ENCODE measurements around the gene DOC2B.
"Not testable (repeated sequence)": the region's sequence is repeated elsewhere in the genome, so short reads cannot be mapped to it uniquely, and the experiment has no call there.

Gene DOC2B

DNA sequence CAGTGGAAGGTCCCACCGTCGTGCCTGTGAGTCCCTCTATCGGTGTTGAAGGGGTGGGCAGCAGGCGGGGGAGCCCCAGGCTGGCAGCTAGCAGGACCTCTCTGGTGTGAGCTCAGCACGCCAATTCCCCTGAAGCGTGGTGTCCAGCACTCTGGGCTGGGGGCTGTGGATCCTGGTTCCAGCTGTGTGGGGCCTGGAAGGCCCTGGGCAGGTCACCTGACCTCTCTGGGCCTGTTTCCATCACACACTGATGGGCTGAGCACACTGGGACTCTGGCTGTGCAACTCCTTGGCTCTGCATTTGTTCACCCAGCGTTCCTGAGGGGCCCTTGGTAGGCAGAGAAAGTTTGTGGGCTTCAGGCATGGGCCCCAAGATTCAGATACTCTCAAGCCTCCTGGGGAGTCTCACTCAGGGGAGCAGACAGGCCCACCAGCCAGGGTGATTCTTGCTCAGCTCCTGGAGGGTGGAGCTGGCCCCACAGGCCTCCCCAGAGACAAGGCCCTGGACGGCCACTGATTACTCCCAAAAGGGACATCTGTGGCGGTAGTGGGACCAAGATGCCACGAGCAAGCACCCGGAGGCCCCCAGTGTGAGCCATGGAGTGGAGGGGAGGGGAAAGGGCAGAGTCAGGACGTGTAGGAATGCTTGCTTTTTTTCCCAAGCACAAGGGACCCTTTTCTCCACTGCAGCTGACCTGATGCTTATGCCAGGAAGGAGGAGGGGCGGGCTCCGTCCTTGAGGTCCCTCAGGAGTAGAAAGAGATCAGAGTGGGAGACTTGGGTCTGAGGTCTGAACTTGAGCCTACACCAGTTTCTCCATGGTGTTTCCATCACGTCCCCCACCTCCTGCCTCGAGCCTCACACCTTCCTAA is 35.5 kb downstream of the DOC2B start:
- POLR2A ChIA-PET: no interaction called here
- CTCF ChIA-PET: interaction anchor here (0.7 to 3.0 kb wide), 5 partner anchors 19 to 554 kb away, joined by 3 to 17 read pairs (median 7); no protein-coding TSS in a partner anchor
- TF ChIP-seq, protein P1, sequence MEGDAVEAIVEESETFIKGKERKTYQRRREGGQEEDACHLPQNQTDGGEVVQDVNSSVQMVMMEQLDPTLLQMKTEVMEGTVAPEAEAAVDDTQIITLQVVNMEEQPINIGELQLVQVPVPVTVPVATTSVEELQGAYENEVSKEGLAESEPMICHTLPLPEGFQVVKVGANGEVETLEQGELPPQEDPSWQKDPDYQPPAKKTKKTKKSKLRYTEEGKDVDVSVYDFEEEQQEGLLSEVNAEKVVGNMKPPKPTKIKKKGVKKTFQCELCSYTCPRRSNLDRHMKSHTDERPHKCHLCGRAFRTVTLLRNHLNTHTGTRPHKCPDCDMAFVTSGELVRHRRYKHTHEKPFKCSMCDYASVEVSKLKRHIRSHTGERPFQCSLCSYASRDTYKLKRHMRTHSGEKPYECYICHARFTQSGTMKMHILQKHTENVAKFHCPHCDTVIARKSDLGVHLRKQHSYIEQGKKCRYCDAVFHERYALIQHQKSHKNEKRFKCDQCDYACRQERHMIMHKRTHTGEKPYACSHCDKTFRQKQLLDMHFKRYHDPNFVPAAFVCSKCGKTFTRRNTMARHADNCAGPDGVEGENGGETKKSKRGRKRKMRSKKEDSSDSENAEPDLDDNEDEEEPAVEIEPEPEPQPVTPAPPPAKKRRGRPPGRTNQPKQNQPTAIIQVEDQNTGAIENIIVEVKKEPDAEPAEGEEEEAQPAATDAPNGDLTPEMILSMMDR (IDR thresholded peaks at IDR 0.05; ENCODE audit: insufficient read depth, low read length, missing control alignments): no peak
- no peak for DNase-seq (ENCODE audit: low read depth, low spot score)
- no peak overlapping the region for H3K4me3 ChIP-seq (ENCODE audit: low read depth, low read length)

DNA sequence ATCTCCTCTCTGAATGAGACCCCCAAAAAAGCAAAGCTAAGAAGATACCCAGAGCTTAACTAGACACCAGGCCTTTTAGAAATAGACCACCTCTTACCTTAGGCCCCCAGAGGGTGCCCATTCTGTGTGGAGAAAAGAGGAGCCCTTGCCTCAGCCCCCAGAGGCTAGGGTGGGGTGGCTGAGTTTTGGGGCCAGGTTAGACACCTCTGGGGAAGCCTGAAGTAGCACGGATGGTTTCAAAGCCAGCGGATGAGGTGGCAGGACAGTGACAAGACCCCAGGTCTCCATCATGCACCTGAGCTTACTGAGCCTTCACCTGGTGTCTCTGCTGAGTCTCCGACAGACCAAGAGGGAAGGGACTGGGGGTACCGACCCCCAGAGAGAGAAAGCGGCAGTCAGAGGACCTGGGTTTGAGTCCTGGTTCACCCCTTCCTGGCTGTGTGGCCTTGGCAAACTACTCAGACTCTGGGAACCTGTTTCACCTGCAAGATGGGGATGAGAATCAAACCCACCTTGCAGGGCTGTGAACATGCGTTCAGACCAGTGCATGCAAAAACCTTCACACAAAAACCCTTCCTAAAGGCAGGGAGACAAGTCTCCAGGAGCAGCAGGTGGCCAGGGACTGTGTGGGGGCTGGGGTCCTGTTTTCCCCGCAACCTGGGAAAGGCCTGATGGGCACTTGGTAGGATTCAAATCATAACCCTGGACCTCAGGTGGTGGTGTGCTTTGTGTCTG is 36.3 kb downstream of the DOC2B start:
- POLR2A ChIA-PET: no interaction called here
- DNase-seq (ENCODE audit: low read depth, low spot score): no peak
- H3K4me3 ChIP-seq (ENCODE audit: low read depth, low read length): no peak overlapping the region
- TF ChIP-seq, protein P1 (IDR thresholded peaks at IDR 0.05; ENCODE audit: insufficient read depth, low read length, missing control alignments): no peak
- CTCF ChIA-PET: interaction anchor here (1.0 to 3.0 kb wide), 8 partner anchors 8 to 555 kb away, joined by 3 to 17 read pairs (median 6); no protein-coding TSS in a partner anchor

DNA sequence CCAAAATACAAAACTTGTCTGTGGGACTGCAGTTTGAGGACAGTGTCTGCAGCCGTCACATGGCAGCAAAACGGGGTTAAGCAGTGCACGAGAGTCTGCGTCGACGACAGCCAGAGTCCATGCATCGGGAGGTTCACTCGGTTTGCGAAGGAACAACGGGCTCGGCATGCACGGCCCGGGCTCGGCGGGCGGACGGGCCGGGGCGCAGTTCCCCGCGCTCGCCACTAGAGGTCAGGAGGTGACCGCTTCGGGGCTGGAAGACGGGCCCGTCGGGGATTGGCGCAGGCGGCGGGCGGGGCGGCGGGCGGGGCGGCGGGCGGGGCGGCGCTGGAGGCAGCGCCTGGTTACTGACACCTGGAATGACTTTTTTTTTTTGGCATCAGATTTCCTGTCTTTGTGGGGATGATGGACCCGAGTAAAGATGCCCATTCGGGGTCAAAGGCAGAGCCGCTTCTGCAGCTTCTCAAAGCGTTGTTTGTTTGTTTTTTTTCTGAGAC is 37.6 kb downstream of the DOC2B start:
- TF ChIP-seq, protein P1 (IDR thresholded peaks at IDR 0.05; ENCODE audit: insufficient read depth, low read length, missing control alignments): peak; percentile 88
- no peak overlapping the region for H3K4me3 ChIP-seq (ENCODE audit: low read depth, low read length)
- CTCF ChIA-PET: interaction anchor here (0.7 to 3.0 kb wide), 9 partner anchors 9 to 556 kb away, joined by 3 to 17 read pairs (median 4); no protein-coding TSS in a partner anchor
- no peak for DNase-seq (ENCODE audit: low read depth, low spot score)
- POLR2A ChIA-PET: no interaction called here

DNA sequence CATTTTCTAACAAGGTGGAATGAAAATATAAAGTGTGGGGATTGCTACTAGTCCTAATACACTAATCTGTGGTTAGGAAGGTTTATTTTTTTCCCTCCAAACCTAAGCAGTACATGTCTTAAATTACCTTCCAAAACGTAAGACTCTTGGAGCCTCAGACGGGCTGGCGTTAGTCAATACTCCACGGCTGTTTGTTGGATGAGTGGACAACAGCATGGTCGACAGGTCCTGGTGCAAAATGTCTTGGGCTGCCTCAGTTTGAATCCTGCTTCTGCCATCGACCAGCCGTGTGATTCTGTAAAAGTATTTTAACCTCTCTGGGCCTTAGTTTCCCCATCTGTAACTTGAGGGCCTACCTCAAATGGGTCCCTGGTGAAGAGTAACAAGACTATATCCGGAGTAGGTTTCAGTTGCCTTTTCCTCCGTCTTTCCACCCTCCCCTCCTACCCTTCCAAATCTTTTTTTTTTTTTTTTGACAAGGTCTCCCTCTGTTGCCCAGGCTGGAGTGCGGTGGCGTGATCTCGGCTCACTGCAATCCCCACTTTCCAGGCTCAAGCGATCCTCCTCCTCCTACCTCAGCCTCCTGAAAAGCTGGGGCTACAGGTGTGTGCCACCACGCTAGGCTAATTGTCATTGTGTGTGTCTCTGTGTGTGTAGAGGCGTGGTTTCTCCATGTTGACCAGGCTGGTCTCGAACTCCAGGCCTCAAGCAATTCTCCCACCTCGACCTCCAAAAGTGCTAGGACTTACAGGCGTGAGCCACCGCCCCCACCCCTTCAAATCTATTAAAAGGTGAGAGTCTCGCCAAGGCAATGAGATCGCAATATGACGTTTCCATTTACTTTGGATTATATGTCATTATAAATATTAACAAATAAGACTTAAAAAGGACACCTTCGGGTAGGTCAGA is 38.3 kb downstream of the DOC2B start:
- no peak for DNase-seq (ENCODE audit: low read depth, low spot score)
- no peak overlapping the region for H3K4me3 ChIP-seq (ENCODE audit: low read depth, low read length)
- ChIA-PET POLR2A (no interaction called here), CTCF (interaction anchor here (1.1 to 3.0 kb wide), 6 partner anchors 10 to 557 kb away, joined by 3 to 17 read pairs (median 4); no protein-coding TSS in a partner anchor)
- TF ChIP-seq, protein P1 (IDR thresholded peaks at IDR 0.05; ENCODE audit: insufficient read depth, low read length, missing control alignments): no peak

DNA sequence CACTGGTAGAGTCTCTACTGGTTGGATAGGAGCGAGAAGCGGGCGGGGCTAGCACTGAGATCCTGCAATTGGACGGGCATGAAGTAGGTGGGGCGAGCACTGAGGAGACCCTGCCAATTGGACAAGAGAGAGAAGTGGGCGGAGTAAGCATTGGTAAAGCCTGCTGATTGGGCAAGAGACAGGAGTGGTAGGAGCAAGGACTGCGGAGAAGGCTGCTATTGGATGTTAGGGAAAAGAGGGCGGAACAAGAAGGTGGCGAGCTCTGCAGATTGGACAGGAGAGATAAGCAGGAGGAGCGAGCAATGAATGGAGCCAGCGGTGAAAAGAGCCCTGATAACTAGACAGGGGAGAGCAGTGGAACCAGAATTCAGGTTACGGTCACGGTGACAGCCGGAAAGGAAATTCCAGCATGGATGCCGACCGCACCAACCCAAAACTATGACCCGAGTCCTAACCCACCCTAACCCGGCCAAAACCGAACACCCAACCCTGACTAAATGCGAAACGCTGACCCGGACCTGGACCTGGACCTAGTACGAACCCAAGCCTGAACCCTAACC is 39.3 kb downstream of the DOC2B start:
- DNase-seq (ENCODE audit: low read depth, low spot score): no peak
- H3K4me3 ChIP-seq (ENCODE audit: low read depth, low read length): no peak overlapping the region
- ChIA-PET CTCF (interaction anchor here (1.0 kb wide), 1 partner anchor 14 kb away, joined by 4 read pairs; no protein-coding TSS in a partner anchor), POLR2A (no interaction called here)
- TF ChIP-seq, protein P1 (IDR thresholded peaks at IDR 0.05; ENCODE audit: insufficient read depth, low read length, missing control alignments): no peak

DNA sequence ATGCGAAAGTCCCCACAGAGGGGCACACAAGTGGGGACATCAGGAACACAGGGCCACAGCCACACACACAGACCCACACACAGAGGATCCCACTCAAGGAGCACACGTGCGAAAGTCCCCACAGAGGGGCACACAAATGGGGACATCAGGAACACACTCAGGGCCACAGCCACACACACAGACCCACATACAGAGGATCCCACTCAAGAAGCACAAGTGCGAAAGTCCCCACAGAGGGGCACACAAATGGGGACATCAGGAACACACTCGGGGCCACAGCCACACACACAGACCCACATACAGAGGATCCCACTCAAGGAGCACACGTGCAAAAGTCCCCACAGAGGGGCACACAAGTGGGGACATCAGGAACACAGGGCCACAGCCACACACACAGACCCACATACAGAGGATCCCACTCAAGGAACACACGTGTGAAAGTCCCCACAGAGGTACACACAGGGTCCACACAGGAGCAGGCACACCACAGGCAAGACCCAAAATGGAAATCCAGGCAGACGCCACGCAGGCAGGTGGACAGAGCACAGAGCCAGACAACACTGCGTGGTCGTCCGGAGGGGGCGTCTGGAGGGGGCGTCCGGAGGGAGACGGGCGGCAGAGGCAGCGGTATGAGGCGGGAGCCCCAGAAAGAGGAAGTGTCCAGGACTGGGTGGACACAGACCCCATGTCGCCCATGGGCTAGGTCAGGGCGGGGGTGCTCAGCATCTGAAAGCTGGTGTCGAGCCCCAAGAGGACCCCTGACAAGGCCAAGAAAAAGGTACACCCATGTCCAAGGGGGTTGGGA is 41.8 kb downstream of the DOC2B start:
- POLR2A ChIA-PET; DNase-seq (ENCODE audit: low read depth, low spot score); H3K4me3 ChIP-seq (ENCODE audit: low read depth, low read length); CTCF ChIA-PET: not testable (repeated sequence)

DNA sequence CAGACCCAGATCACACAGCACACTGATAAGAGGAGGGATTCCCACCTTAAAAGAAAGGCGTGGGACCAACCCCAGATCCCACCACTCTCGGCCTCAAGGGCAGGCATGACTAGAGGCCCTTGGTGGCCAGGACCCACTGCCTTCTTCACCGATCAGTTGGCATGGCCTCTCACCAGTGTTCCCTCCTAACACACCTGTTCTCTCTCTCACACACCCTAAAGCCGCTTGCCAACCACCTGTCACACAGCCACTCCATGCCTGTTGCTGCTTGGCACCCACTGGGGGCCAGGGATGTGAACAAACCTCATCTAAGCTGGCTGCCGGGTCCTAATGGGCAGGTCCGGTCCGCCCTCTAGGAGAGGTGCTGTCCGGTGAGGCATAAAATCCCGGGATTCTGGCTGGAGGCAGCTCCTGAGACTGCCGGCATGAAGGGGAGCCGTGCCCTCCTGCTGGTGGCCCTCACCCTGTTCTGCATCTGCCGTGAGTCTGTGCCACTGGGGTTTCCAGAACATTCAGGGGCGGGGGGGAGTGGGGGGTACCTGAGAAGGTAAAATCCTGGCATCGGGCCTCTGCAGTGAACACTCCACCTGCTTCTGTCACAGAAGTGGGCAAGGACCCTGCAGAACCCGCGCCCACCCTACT is 44.2 kb downstream of the DOC2B start, which contains the start of gene SCGB1C2:
TSS of gene SCGB1C2 (plus strand) at position 404 of the 642 bp plus-strand sequence. CDS start at position 426, 22 bp downstream.
- H3K4me3 ChIP-seq (ENCODE audit: low read depth, low read length); CTCF ChIA-PET; DNase-seq (ENCODE audit: low read depth, low spot score); POLR2A ChIA-PET: not testable (repeated sequence)

All from AG04449 (cell line).